ENCODE measurements around the gene RPL9.

GRCh38 chr4:39495446-39496213, 36.9 kb upstream of the RPL9 start:
- TF ChIP-seq CTCF (IDR thresholded peaks at IDR 0.05) (no peak), POLR2A (IDR thresholded peaks at IDR 0.05) (no peak)
